Measurements from ENCODE around the gene GLOD5. TPM values are rescaled to one million over a fixed set of nuclear protein-coding genes. Genes with fewer than 3 reads are reported as not detected.

The GLOD5 gene
- total and polyA plus RNA-seq, 2 of the 4 experiments (the other 2 are of a cell fraction): not detected

GRCh38 chrX:48770296-48770695 lies 8.7 kb downstream of the GLOD5 start:
- H3K4me3 ChIP-seq (ENCODE audit: insufficient read depth, low read depth, low read length): no peak overlapping the region
- in situ Hi-C loops (cut with MboI; ENCODE audit: low sequenced_read_pairs): no loop called here
- dilution Hi-C loops (cut with HindIII; ENCODE audit: low sequenced_read_pairs, unreplicated experiment): no loop called here

More at GRCh38 chrX:48770296-48770695, 8.7 kb downstream of the GLOD5 start:
- no peak overlapping the region for H2BK120ac ChIP-seq (ENCODE audit: low read depth, low read length)
- no peak overlapping the region for H3K23ac ChIP-seq (ENCODE audit: low read depth, low read length)
- no peak overlapping the region for H4K5ac ChIP-seq (ENCODE audit: low read depth, low read length)
- no peak overlapping the region for H2AFZ ChIP-seq (replicated peaks; ENCODE audit: low read length, poor library complexity)
- no peaks in the 10 kb centered on the region for H3K79me1 ChIP-seq (ENCODE audit: low read depth in 1 of 2, low read length in 2 of 2)
- H3K18ac ChIP-seq (ENCODE audit: low read depth, low read length): no peak overlapping the region
- TF ChIP-seq MXI1 (IDR thresholded peaks at IDR 0.05; ENCODE audit: borderline replicate concordance, low read depth, low read length): no peak
- no peak for TF ChIP-seq MAFK (IDR thresholded peaks at IDR 0.05; ENCODE audit: low read depth, low read length)
- TF ChIP-seq ELK1 (IDR thresholded peaks at IDR 0.05; ENCODE audit: borderline replicate concordance, low read depth, low read length): no peak
- TF ChIP-seq MAZ (IDR thresholded peaks at IDR 0.05; ENCODE audit: borderline replicate concordance, low read depth, low read length): no peak
- TF ChIP-seq BHLHE40 (IDR thresholded peaks at IDR 0.05; ENCODE audit: low read depth, low read length): no peak
- no peak for TF ChIP-seq POLR2A (IDR thresholded peaks at IDR 0.05; ENCODE audit: low read depth, low read length)
- TF ChIP-seq NFE2L2 (IDR thresholded peaks at IDR 0.05; ENCODE audit: low read depth, low read length): no peak
- no peak for TF ChIP-seq USF2 (IDR thresholded peaks at IDR 0.05; ENCODE audit: low read depth, low read length)
- no peak for TF ChIP-seq CTCF (conservative IDR thresholded peaks at IDR 0.05; ENCODE audit: low read depth, low read length)
- no peak for TF ChIP-seq RAD21 (IDR thresholded peaks at IDR 0.05; ENCODE audit: low read length)
- no peak for TF ChIP-seq CHD1 (IDR thresholded peaks at IDR 0.05; ENCODE audit: low read depth, low read length)
- no peak for TF ChIP-seq RCOR1 (IDR thresholded peaks at IDR 0.05; ENCODE audit: insufficient replicate concordance, low read length)
- TF ChIP-seq FOS (IDR thresholded peaks at IDR 0.05; ENCODE audit: low read depth, low read length): no peak
- no peak for TF ChIP-seq CEBPB (IDR thresholded peaks at IDR 0.05; ENCODE audit: low read depth, low read length)
- TF ChIP-seq RFX5 (IDR thresholded peaks at IDR 0.05; ENCODE audit: low read depth, low read length): no peak
- TF ChIP-seq SMC3 (IDR thresholded peaks at IDR 0.05; ENCODE audit: low read depth, low read length): no peak
- H4K20me1 ChIP-seq (ENCODE audit: insufficient read depth, low read length): no peaks in the 10 kb centered on the region
- no peak overlapping the region for H2AK9ac ChIP-seq (replicated peaks; ENCODE audit: low read depth, low read length, poor library complexity)
- DNase-seq (no peak), ATAC-seq (ENCODE audit: low read depth) (no peak)
- no peak overlapping the region for H3K9ac ChIP-seq (ENCODE audit: low read depth, low read length)
- no peak overlapping the region for H4K8ac ChIP-seq (ENCODE audit: low read depth in 2 of 2, low read length in 2 of 2)
- no peak overlapping the region for H2BK20ac ChIP-seq (ENCODE audit: low read depth, low read length)
- no peak overlapping the region for H4K91ac ChIP-seq (ENCODE audit: insufficient read depth, low read depth, low read length)
- no TSS peak for BruUV-seq (replicated peaks)
- H3K9me1 ChIP-seq (ENCODE audit: insufficient read depth, low read length): no peaks in the 10 kb centered on the region
- no peak overlapping the region for H3K14ac ChIP-seq (replicated peaks; ENCODE audit: low read depth, low read length)
- H3K4me2 ChIP-seq (ENCODE audit: low read depth, low read length): no peak overlapping the region
- H3K9me3 ChIP-seq (ENCODE audit: control insufficient read depth, insufficient read depth, low read length): no peaks in the 10 kb centered on the region
- H2AK5ac ChIP-seq (ENCODE audit: low read depth, low read length): no peak overlapping the region
- no peak overlapping the region for H2BK15ac ChIP-seq (ENCODE audit: low read depth, low read length)
- peaks cover 3% of the 10 kb centered on the region; the same call in 1 of the 2 replicates for H3K27me3 ChIP-seq (ENCODE audit: control insufficient read depth, insufficient read depth, low read length)
- no CpG with 5 or more reads among the region's 6 CpGs for WGBS, 2 experiments (ENCODE audit: extremely low coverage in 2 of 2, insufficient read length in 1 of 2)
- H3K4me1 ChIP-seq (ENCODE audit: control insufficient read depth, insufficient read depth, low read length): no peaks in the 10 kb centered on the region
- H3K27ac ChIP-seq (ENCODE audit: insufficient read depth, low read length): no peak overlapping the region
- POLR2A ChIA-PET (ENCODE audit: unreplicated experiment): no interaction called here
- no peak overlapping the region for H3K56ac ChIP-seq (ENCODE audit: extremely low read depth, insufficient read depth, low read length)
- no peak overlapping the region for H2BK5ac ChIP-seq (ENCODE audit: low read depth, low read length, poor library complexity, severe bottlenecking)
- intact Hi-C loops (cut with micrococcal nuclease): no loop called here
- no peaks in the 10 kb centered on the region for H3K36me3 ChIP-seq (ENCODE audit: control insufficient read depth, insufficient read depth, low read length)
- CTCF ChIA-PET: no interaction called here
- H3K4ac ChIP-seq (ENCODE audit: low read depth, low read length): no peak overlapping the region
